ENCODE measurements around the gene SUMF1.

SUMF1 gene

DNA sequence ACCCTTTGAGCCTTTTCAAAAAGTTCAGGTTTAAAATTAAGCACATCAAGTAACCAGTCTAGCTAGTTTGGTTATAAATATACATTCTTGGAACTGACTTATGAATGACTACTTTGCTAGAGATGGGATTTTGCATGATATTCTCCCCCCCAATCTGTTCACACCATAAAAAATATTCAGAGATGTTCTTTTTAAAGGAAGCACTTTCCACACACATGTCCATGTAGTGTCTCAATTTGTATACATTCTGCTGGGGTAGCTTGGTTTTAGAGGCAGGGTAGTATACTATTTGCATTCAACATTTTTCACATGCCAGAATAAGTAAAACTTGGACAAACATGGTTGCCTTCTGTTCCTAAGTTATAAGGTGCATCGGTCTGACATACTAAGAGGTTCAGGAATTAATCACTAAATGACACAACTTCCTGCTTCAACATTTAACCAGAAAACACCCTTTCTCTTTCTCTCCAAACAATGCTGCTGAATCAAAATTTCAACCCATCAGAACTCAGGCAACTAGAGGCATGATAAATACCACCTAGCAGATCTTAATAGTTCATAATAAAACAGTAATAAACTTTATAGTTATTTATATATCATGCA is 57.0 kb downstream of the SUMF1 start (continued):
- no peak for TF ChIP-seq GLIS3 (CRISPR knock-in tag; IDR thresholded peaks at IDR 0.05)

GRCh38 chr3:4409415-4409814 is 57.7 kb downstream of the SUMF1 start:
- TF ChIP-seq ARNTL (CRISPR knock-in tag; IDR thresholded peaks at IDR 0.05; ENCODE audit: borderline replicate concordance, low read depth): no peak
- no peak for TF ChIP-seq ZFP30 (CRISPR knock-in tag; IDR thresholded peaks at IDR 0.05)
- no peak for TF ChIP-seq ZNF70 (CRISPR knock-in tag; IDR thresholded peaks at IDR 0.05)
- TF ChIP-seq POU6F1 (CRISPR knock-in tag; IDR thresholded peaks at IDR 0.05; ENCODE audit: borderline replicate concordance, low read depth): no peak
- TF ChIP-seq BACH2 (CRISPR knock-in tag; IDR thresholded peaks at IDR 0.05; ENCODE audit: borderline replicate concordance): no peak
- no peak for TF ChIP-seq SNAI2 (CRISPR knock-in tag; IDR thresholded peaks at IDR 0.05)
- TF ChIP-seq ZNF565 (CRISPR knock-in tag; conservative IDR thresholded peaks at IDR 0.05; ENCODE audit: low read depth): no peak
- no peak for TF ChIP-seq PATZ1 (CRISPR knock-in tag; IDR thresholded peaks at IDR 0.05; ENCODE audit: borderline replicate concordance)
- TF ChIP-seq CSRNP3 (CRISPR knock-in tag; IDR thresholded peaks at IDR 0.05): no peak
- TF ChIP-seq ZC3H10 (CRISPR knock-in tag; IDR thresholded peaks at IDR 0.05): no peak
- TF ChIP-seq TCF4 (CRISPR knock-in tag; IDR thresholded peaks at IDR 0.05; ENCODE audit: borderline replicate concordance): no peak
- no peak for TF ChIP-seq CSDC2 (CRISPR knock-in tag; IDR thresholded peaks at IDR 0.05)
- TF ChIP-seq CREB5 (CRISPR knock-in tag; IDR thresholded peaks at IDR 0.05; ENCODE audit: low read depth): no peak
- TF ChIP-seq TOX (CRISPR knock-in tag; IDR thresholded peaks at IDR 0.05; ENCODE audit: borderline replicate concordance): no peak
- TF ChIP-seq GLIS3 (CRISPR knock-in tag; IDR thresholded peaks at IDR 0.05): no peak
- no peak for TF ChIP-seq ZFP3 (CRISPR knock-in tag; IDR thresholded peaks at IDR 0.05)
- no peak for TF ChIP-seq ESRRG (CRISPR knock-in tag; IDR thresholded peaks at IDR 0.05)
- no peak for TF ChIP-seq PPARA (CRISPR knock-in tag; IDR thresholded peaks at IDR 0.05; ENCODE audit: borderline replicate concordance)
- ATAC-seq: no peak

DNA sequence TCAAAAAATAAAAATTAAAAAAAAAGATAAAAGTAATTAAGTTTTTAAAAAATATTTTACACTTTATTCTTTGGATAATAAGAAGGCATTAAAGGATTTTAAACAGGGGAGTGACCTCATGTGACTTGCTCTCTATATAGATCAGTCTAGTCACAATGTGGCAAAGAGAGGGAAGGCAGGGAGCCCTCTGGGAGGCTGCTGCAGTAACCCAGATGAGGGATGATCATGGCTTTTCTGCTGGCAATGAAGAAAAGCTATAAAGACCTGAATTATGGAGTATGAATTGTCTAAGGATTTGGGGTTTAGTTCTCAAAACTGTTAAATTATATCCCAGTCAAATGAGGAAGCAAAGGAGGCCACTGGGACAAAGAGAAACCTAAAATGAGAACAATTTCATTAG is 58.1 kb downstream of the SUMF1 start:
- no peak for TF ChIP-seq ESRRG (CRISPR knock-in tag; IDR thresholded peaks at IDR 0.05)
- TF ChIP-seq ZNF565 (CRISPR knock-in tag; conservative IDR thresholded peaks at IDR 0.05; ENCODE audit: low read depth): no peak
- TF ChIP-seq TOX (CRISPR knock-in tag; IDR thresholded peaks at IDR 0.05; ENCODE audit: borderline replicate concordance): no peak
- TF ChIP-seq ARNTL (CRISPR knock-in tag; IDR thresholded peaks at IDR 0.05; ENCODE audit: borderline replicate concordance, low read depth): no peak
- TF ChIP-seq OSR1 (CRISPR knock-in tag; IDR thresholded peaks at IDR 0.05): no peak
- TF ChIP-seq ZNF8 (CRISPR knock-in tag; IDR thresholded peaks at IDR 0.05): no peak
- no peak for TF ChIP-seq BACH2 (CRISPR knock-in tag; IDR thresholded peaks at IDR 0.05; ENCODE audit: borderline replicate concordance)
- no peak for TF ChIP-seq CREB5 (CRISPR knock-in tag; IDR thresholded peaks at IDR 0.05; ENCODE audit: low read depth)
- TF ChIP-seq CSRNP3 (CRISPR knock-in tag; IDR thresholded peaks at IDR 0.05): no peak
- TF ChIP-seq ZNF70 (CRISPR knock-in tag; IDR thresholded peaks at IDR 0.05): no peak
- no peak for TF ChIP-seq CSDC2 (CRISPR knock-in tag; IDR thresholded peaks at IDR 0.05)
- TF ChIP-seq ZFP3 (CRISPR knock-in tag; IDR thresholded peaks at IDR 0.05): no peak
- no peak for TF ChIP-seq RARB (CRISPR knock-in tag; IDR thresholded peaks at IDR 0.05)
- TF ChIP-seq POU6F1 (CRISPR knock-in tag; IDR thresholded peaks at IDR 0.05; ENCODE audit: borderline replicate concordance, low read depth): no peak
- TF ChIP-seq SNAI2 (CRISPR knock-in tag; IDR thresholded peaks at IDR 0.05): no peak
- TF ChIP-seq ZC3H10 (CRISPR knock-in tag; IDR thresholded peaks at IDR 0.05): no peak
- TF ChIP-seq PPARA (CRISPR knock-in tag; IDR thresholded peaks at IDR 0.05; ENCODE audit: borderline replicate concordance): no peak
- TF ChIP-seq TSHZ2 (CRISPR knock-in tag; IDR thresholded peaks at IDR 0.05): no peak
- no peak for ATAC-seq
